Stimulated activated CD8-positive, alpha-beta memory T cell treated with anti-CD3 and anti-CD28 coated beads, Interleukin-15, amount 100 ng/mL, for 48 hours (primary cell): ENCODE results near the gene DHX32.

Experiments used
- DNase-seq, 2 donors: peaks; one replicate each; pipeline ENCODE4 v3.0.0-alpha.2; 2020; ENCODE audit warnings: low read depth in 2 of 2

The DHX32 gene

GRCh38 chr10:125802739-125803138, 78.4 kb downstream of the DHX32 start:
- DNase-seq, result no peak

DNA sequence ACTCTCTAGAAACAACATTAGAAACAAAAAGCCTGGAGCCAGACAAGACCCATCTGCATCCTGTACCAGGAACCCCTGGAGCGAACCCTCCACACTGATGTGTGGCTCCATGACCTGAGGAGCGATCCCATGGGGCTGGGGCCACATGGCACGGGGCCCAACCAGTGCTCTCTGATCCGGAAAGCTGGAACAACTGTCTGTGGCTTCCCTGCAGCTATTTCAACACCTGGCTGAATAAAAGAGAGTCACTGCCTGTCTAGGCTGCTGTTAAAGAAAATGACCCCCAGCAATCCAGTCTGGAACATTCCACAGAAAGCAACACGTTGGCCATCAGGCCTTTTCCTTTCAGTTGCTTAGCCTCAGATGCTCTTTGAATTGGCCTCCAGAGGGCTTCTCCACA, 79.0 kb downstream of the DHX32 start:
- DNase-seq, result no peak

GRCh38 chr10:125801574-125801973, 79.5 kb downstream of the DHX32 start:
- no peak for DNase-seq

DNA sequence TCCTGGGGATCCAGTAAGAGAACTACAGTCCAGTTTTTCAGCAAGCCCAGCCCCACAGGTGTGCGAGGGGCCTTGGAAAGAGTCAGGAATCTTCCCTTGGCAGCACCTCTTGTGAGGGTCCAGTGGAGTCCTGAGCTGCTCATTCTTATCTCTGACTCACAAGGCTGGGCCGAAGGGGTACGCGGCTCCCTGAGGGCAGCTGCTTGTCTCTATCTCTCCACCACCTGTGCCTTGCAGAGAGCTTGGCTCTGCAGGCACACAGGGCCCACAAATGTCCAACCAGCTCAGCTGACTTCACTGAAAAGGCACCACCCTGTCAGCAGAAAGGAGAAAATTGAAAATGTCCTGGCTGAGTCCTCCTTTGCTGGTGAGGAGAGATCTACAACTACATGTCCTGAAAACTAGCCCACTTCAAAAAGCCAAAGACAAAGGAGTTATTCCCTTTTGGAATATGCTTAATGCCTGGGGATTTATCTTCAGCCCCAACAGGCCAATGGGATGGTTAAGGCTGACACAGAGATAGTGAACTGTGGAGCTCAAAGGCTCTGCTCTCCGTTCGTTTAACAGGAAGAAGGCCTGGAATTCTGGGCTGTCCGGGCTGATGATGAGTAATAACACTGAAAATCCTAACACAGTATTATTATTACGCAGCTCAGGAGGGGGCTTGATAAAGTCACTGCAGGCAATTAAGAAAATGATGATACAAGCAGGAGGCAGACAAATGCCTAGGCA, 81.5 kb downstream of the DHX32 start:
- no peak for DNase-seq

DNA sequence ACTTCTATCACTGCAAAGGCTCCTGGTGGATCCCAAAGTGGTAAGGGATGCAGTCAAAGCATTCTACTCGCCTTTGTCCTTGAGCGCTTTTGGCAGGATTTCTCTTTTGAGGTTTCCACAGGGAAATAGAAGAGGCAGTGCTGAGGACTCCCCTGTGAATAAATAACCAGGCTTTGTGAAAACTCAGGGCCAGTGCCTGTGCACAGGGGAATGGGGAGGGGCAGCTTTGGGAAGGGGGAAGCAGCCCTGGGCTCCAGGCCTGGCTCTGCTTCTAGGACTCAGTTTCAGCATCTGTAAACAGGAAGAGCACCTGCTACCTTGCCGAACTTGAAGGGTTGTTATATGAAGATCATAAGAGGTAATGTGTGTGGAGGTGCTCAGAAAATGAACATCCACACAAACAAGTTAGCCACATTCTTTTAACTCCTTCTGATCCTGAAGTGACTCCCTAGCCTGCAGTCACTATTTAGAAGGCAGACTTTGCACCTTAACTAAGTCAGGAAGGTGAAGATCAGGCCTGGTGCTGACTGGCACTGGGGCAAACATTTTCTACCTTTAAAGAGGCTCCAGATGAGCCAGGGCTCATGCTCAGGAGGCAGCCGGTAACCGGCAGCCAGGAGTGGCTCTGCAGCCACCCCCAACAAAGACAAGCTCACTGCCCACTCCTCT, 83.0 kb downstream of the DHX32 start:
- DNase-seq, result no peak

- DNase-seq, result no peak
These were observed 83.7 kb downstream of the DHX32 start for GRCh38 chr10:125797424-125797823.

DNA sequence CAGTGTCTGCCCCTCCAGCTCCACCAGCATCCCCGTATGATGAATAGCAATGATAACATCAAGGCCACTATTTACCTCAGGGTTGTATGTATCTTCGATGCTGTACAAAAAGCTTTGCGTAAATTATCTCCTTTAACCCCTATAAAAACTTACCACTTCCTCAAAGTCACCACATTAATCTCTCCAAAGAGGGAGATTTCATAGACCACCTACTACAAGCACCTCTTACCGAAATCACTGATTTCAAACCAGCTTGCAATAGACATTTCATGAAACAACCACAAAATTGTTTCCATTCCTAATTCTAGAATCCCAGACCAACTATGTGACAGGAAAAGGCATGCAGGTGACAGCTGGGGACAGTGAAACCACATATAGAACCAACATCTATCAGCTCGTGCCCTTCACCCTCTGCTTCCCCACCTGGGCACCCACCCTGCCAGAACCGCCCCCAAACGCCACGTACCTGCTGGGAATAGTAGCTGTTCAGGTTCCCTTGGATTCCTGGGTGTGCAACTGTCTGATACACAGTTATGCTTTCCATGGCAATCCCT, 85.4 kb downstream of the DHX32 start:
- DNase-seq, result no peak

DNA sequence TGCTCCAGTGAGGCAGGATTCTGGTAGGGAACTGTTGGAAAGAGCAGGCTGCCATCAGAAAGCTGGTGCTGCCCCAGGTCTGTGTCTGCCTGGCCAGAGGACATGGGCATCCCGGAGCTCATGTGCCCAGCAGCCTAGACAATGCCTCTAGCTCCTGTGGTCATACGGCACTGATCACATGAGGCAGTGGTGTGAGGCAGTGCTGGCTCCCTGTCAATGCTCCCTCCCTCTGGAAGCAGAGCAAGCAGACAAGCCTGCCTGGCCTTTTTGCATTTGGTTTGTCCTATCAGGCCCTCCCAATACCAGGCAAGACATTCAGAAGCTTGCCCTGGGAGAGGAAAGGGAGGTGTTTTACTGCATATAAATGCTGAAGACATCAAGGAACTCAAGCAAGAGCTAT, 86.0 kb downstream of the DHX32 start:
- no peak for DNase-seq

GRCh38 chr10:125792342-125793300, 88.5 kb downstream of the DHX32 start:
- DNase-seq, result no peak

DNA sequence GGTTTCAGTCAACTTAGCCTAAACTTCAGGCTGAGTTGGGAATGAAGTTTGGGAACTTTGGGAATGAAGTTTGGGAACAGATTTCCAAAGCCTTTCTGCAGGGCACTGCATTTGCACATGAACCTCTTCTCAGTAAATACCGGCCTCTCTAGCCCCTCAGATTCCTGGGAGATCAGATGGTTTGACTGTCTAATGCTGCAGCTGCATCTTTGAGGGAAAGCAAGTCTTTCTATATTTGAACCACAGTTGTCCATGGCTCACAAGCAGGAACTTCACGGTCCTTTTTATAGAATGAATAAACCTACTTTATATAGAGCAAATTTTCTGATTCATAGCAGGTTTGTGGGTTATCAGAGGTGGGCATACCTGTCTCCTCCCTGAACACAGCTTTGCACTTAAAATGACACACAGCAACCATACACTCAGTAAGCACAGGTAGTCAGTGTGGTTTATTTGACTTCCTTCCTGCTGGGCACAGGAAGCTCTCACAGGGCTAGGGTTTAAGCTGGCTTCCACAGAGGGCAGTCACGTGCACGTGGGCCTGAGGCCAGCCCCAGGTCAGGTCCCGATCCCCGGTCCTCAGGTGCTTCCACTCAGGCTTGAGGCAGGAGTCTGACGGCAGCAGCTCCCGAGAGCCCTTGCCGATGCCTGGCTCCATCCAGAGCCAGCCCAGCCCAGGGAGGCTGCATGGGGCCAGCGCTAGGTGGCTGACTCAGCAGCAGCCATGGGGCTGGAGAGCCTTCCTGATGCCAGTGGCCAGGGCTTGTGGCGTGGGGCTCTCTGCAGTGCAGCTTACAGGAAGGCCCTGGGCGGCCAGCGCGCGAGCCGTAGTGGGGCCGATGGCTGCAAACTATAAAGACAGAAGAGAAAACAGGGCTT, 92.7 kb downstream of the DHX32 start:
- no peak for DNase-seq
